DND-41 (cell line): ENCODE measurements around the gene GCFC2.

Source experiments
- CTCF ChIP-seq: IDR thresholded peaks from 2 replicates; pipeline ENCODE4 v1.5.1; 2012; ENCODE audit warnings: borderline replicate concordance, low read length, moderate library complexity, mild to moderate bottlenecking; ENCODE audit not compliant: poor library complexity, severe bottlenecking; ENCODE audit errors: extremely low read depth
- EZH2 ChIP-seq: IDR thresholded peaks from 3 replicates; pipeline ENCODE4 v1.6.1; 2012; ENCODE audit warnings: borderline replicate concordance, low read depth, mild to moderate bottlenecking, moderate library complexity, low read length, inconsistent platforms; ENCODE audit not compliant: severe bottlenecking

- TF ChIP-seq CTCF (no peak), EZH2 (no peak)
Measured at GRCh38 chr2:75752828-75753227, 42.1 kb upstream of the GCFC2 start.
